A549 (cell line): ENCODE measurements around the gene SNAP91. TPM values are rescaled to one million over a fixed set of nuclear protein-coding genes. Genes with fewer than 3 reads are reported as not detected.
A peak's percentile ranks its signal among the peaks of the same experiment; 100 is the strongest.

ENCODE experiments used
- ATAC-seq, 2 experiments: fragments of 200-7000 bp in 1 of 2; fragments of >200 bp in 1 of 2; cut with Nextera tagmentation in 1 of 2; cut with Tn5 transposase in 1 of 2; 3 replicates each; pipeline versions ENCODE4 v1.8.0 to v1.9.1; 2018 to 2020; ENCODE audit warnings: mild to moderate bottlenecking in 1 of 2, moderate library complexity in 1 of 2
- CTCF ChIA-PET: fragments of 300-600 bp; sonication (Branson Sonifier 250); formaldehyde crosslinking; extraction: SDS; loops from one replicate; lab custom pipeline; 2021; ENCODE audit warnings: antibody characterized with exemption, inconsistent platforms; lab: Yijun Ruan, JAX
- POLR2A ChIA-PET: fragments of 350-600 bp; formaldehyde crosslinking; extraction: SDS; loops from one replicate; lab custom pipeline; 2021; ENCODE audit warnings: antibody characterized with exemption, inconsistent platforms; lab: Yijun Ruan, JAX
- DNase-seq, 2 experiments: peaks; one replicate each; pipeline versions ENCODE4 v3.0.0 to v3.0.0-alpha.2; 2011 to 2016; ENCODE audit warnings: low read depth in 1 of 2, low spot score in 1 of 2
- FAIRE-seq: peaks from 2 replicates; lab custom pipeline; 2011; peaks lifted over from hg19 to GRCh38; lab: Jason Lieb, UNC
- H3K27ac ChIP-seq, 2 experiments: fragments of >200 bp; sonication (Bioruptor Twin); formaldehyde crosslinking; 3 replicates each; pipeline ENCODE4 v1.5.1; 2016 to 2017
- H3K4me1 ChIP-seq: fragments of >200 bp; sonication (Bioruptor Twin); formaldehyde crosslinking; 3 replicates; pipeline ENCODE4 v1.6.1; 2016
- H3K4me2 ChIP-seq: fragments of >200 bp; sonication (Bioruptor Twin); formaldehyde crosslinking; 3 replicates; pipeline ENCODE4 v1.6.1; 2016
- H3K4me3 ChIP-seq: fragments of >200 bp; sonication (Bioruptor Twin); formaldehyde crosslinking; 3 replicates; pipeline ENCODE4 v1.5.1; 2016
- H3K9me3 ChIP-seq: fragments of >200 bp; sonication (Bioruptor Twin); formaldehyde crosslinking; 3 replicates; pipeline ENCODE4 v1.6.1; 2016
- CBX2 ChIP-seq: fragments of 200-600 bp; sonication (generic); IDR thresholded peaks from 2 replicates; pipeline ENCODE4 v1.6.1; 2016; ENCODE audit warnings: low read depth, mild to moderate bottlenecking, borderline replicate concordance
- CBX8 ChIP-seq: fragments of 200-600 bp; sonication (generic); IDR thresholded peaks from 2 replicates; pipeline ENCODE4 v1.6.1; 2016
- CHD2 ChIP-seq: fragments of 150-350 bp; IDR thresholded peaks from 2 replicates; pipeline ENCODE4 v1.6.1; 2014; ENCODE audit warnings: low read length; ENCODE audit not compliant: partially characterized antibody
- EHF ChIP-seq: fragments of 250-450 bp; sonication (Bioruptor Pico); IDR thresholded peaks from 2 replicates; pipeline ENCODE4 v1.5.0; 2020; ENCODE audit warnings: mild to moderate bottlenecking
- FOSL2 ChIP-seq, 2 experiments: fragments of 450-650 bp in 1 of 2; fragments of >200 bp in 1 of 2; sonication (Bioruptor Twin) in 1 of 2; formaldehyde crosslinking; IDR thresholded peaks; 2 replicates each; pipeline versions ENCODE4 v1.5.0 to v1.6.1; 2016 to 2020; ENCODE audit warnings: mild to moderate bottlenecking in 1 of 2, moderate library complexity in 1 of 2
- HDAC2 ChIP-seq: fragments of 200-600 bp; sonication (generic); IDR thresholded peaks from 2 replicates; pipeline ENCODE4 v1.6.1; 2016
- HOXA7 ChIP-seq: fragments of 250-450 bp; sonication (Bioruptor Pico); IDR thresholded peaks from 2 replicates; pipeline ENCODE4 v1.5.0; 2020; ENCODE audit warnings: mild to moderate bottlenecking, moderate library complexity
- HOXB13 ChIP-seq: fragments of 250-450 bp; sonication (Bioruptor Pico); IDR thresholded peaks from 2 replicates; pipeline ENCODE4 v1.5.0; 2020; ENCODE audit warnings: low read depth, mild to moderate bottlenecking, moderate library complexity
- HOXB5 ChIP-seq: fragments of 250-450 bp; sonication (Bioruptor Pico); IDR thresholded peaks from 2 replicates; pipeline ENCODE4 v1.5.0; 2020; ENCODE audit warnings: mild to moderate bottlenecking, moderate library complexity
- KDM1A ChIP-seq: fragments of 200-600 bp; sonication (generic); IDR thresholded peaks from 2 replicates; pipeline ENCODE4 v1.6.1; 2016; ENCODE audit warnings: low read depth, mild to moderate bottlenecking
- MAFK ChIP-seq: fragments of 450-650 bp; IDR thresholded peaks from 2 replicates; pipeline ENCODE4 v1.6.1; 2014; ENCODE audit not compliant: partially characterized antibody
- POLR2A ChIP-seq: IDR thresholded peaks from 2 replicates; pipeline ENCODE4 v1.6.1; 2012; ENCODE audit warnings: mild to moderate bottlenecking, low read length
- RAD21 ChIP-seq, 2 experiments: fragments of >200 bp in 1 of 2; sonication (Bioruptor Twin) in 1 of 2; formaldehyde crosslinking in 1 of 2; IDR thresholded peaks in 1 of 2; conservative IDR thresholded peaks in 1 of 2; 2 replicates in 1 of 2; 3 replicates in 1 of 2; pipeline ENCODE4 v1.6.1; 2012 to 2018; ENCODE audit warnings: inconsistent platforms in 1 of 2
- RFX5 ChIP-seq: fragments of 450-650 bp; IDR thresholded peaks from 2 replicates; pipeline ENCODE4 v1.7.1; 2014; ENCODE audit warnings: antibody characterized with exemption, mild to moderate bottlenecking, moderate library complexity
- RNF2 ChIP-seq: fragments of 200-600 bp; sonication (generic); IDR thresholded peaks from 2 replicates; pipeline ENCODE4 v1.6.1; 2016; ENCODE audit warnings: low read depth, mild to moderate bottlenecking, antibody characterized with exemption, moderate library complexity, borderline replicate concordance
- SMC3 ChIP-seq: fragments of >200 bp; sonication (Bioruptor Twin); formaldehyde crosslinking; IDR thresholded peaks from 3 replicates; pipeline ENCODE4 v1.6.1; 2018; ENCODE audit warnings: inconsistent platforms
- ZFP36 ChIP-seq: fragments of 450-650 bp; IDR thresholded peaks from 2 replicates; pipeline ENCODE4 v1.6.1; 2014; ENCODE audit warnings: borderline replicate concordance; ENCODE audit not compliant: partially characterized antibody
- ZNF302 ChIP-seq: fragments of 250-450 bp; sonication (Bioruptor Pico); IDR thresholded peaks from 2 replicates; pipeline ENCODE4 v1.9.0; 2021; ENCODE audit warnings: inconsistent platforms, mild to moderate bottlenecking, moderate library complexity
- WGBS: methylation state at CpG from one replicate; pipeline ENCODE4 v1.1.6; 2017; ENCODE audit errors: missing lambda C conversion rate; 5-methylcytosine and 5-hydroxymethylcytosine counted together
- polyA plus RNA-seq, 4 experiments: library from polyadenylated mRNA; depleted of rRNA in 3 of 4; stranded (reverse); fragments of >200 nt; fragmentation: RNase III in 1 of 4; extraction: RNeasy Plus Mini Kit Qiagen cat#74134 plus additional on column Dnase treatment in 1 of 4; gene quantifications; 2 replicates in 3 of 4; 3 replicates in 1 of 4; pipeline ENCODE4 v1.2.3, GENCODE V29; 2011 to 2017
- TF ChIP-seq, protein P1 (sequence below): IDR thresholded peaks from 2 replicates; pipeline ENCODE4 v1.6.1; 2012
- TF ChIP-seq, protein P2 (sequence below): fragments of >200 bp; sonication (Bioruptor Twin); formaldehyde crosslinking; IDR thresholded peaks from 3 replicates; pipeline ENCODE4 v1.5.1; 2016
- TF ChIP-seq, protein P3 (sequence below): IDR thresholded peaks from 2 replicates; pipeline ENCODE4 v1.6.1; 2012; ENCODE audit warnings: low read depth, borderline replicate concordance
- TF ChIP-seq, protein P4 (sequence below): fragments of 250-450 bp; sonication (Bioruptor Pico); IDR thresholded peaks from 2 replicates; pipeline ENCODE4 v1.5.0; 2021; ENCODE audit warnings: mild to moderate bottlenecking, moderate library complexity, borderline replicate concordance

The SNAP91 gene
- polyA plus RNA-seq, 2 of the 4 experiments (the other 2 are of a cell fraction) = 0.13 to 0.39 TPM

DNA sequence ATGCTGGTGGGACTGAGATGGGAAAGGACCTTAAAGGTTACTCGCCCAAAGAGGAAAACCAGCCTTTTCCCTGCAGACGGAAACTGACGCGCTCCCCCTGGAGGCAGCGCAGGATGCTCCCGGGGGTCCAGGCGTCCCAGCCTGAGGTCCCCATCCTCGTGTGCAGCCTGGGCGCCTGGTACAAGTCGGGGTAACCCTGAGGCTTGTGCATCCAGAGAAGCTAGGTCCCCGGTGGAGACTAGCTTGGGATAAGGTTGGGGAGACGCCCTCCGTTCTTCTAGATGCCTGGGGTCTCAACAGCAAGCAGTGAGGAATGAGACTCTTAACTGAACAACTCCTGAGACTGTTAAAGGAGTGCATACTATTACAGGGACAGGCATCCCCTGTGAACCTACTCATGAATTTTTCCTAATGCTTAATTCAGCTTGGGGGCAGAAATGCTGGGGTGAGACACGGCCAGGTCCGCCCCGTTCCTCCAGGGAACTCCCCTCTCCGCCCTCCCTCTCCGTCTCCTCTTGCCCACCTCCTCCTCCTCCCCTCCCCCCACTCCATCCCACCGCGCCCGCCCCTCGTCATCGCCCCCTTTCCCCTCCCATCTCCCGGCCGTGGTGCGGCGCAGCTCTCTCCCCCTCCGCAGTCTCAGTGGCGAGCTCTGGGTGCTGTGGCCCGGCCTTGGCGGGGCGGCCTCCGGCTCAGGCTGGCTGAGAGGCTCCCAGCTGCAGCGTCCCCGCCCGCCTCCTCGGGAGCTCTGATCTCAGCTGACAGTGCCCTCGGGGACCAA, 196.8 kb downstream of the SNAP91 start, which contains the start of gene PRSS35:
Gene PRSS35 (plus strand): TSS at position 634 of the 781 bp plus-strand sequence. CDS start 10,908 bp downstream, outside the sequence.
- Histone ChIP-seq H3K27ac (peak within 1 kb of the TSS; percentile 36 to 73; a peak in 4 of 6 replicates), H3K9me3 (no peaks in the 10 kb centered on the region), H3K4me3 (peak within 1 kb of the TSS; percentile 61), H3K4me2 (peak within 1 kb of the TSS; percentile 95), H3K4me1 (peaks cover 19% of the 10 kb centered on the region; the same call in 2 of the 3 replicates)
- DNase-seq (peak; percentile 40 to 57), ATAC-seq (peak; percentile 93 to 96), FAIRE-seq (no peak)
- ChIA-PET POLR2A (no interaction called here), CTCF (interaction anchor here (0.6 to 7.9 kb wide), 35 partner anchors 9 to 645 kb away, joined by 3 to 93 read pairs (median 4); partner anchors contain the start of genes DOP1A and UBE3D)
- WGBS = 2% methylated on average over 14 of the region's 38 CpGs
- TF ChIP-seq RAD21 (conservative IDR thresholded peaks at IDR 0.05 in 1 of 2, IDR thresholded peaks at IDR 0.05 in 1 of 2) (peak; percentile 82 to 85), KDM1A (no peak), SMC3 (peak; percentile 88), ZNF302 (no peak)
- TF ChIP-seq, protein P1, sequence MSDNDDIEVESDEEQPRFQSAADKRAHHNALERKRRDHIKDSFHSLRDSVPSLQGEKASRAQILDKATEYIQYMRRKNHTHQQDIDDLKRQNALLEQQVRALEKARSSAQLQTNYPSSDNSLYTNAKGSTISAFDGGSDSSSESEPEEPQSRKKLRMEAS = peak; percentile 30; the same call in 1 of the 2 replicates
- TF ChIP-seq, protein P2, sequence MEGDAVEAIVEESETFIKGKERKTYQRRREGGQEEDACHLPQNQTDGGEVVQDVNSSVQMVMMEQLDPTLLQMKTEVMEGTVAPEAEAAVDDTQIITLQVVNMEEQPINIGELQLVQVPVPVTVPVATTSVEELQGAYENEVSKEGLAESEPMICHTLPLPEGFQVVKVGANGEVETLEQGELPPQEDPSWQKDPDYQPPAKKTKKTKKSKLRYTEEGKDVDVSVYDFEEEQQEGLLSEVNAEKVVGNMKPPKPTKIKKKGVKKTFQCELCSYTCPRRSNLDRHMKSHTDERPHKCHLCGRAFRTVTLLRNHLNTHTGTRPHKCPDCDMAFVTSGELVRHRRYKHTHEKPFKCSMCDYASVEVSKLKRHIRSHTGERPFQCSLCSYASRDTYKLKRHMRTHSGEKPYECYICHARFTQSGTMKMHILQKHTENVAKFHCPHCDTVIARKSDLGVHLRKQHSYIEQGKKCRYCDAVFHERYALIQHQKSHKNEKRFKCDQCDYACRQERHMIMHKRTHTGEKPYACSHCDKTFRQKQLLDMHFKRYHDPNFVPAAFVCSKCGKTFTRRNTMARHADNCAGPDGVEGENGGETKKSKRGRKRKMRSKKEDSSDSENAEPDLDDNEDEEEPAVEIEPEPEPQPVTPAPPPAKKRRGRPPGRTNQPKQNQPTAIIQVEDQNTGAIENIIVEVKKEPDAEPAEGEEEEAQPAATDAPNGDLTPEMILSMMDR = peak; percentile 76

DNA sequence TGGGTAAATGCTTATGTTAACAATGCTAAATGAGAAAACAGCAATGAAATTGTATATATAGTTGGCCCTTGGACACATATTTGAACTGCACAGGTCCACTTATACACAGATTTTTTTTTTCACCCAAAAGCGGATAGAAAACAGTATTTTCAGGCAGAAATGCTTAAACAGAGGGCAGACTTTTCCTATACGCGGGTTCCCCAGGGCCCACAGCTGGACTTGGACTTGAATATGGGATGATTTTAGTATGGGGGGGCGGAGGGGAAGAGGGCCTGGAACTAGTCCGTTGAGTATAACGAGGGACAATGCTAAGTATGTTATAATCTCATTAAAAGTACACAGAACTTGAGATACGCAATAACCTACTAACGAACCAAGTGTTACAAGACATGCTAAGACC, 197.6 kb downstream of the SNAP91 start:
- no peak for FAIRE-seq
- TF ChIP-seq, protein P3, sequence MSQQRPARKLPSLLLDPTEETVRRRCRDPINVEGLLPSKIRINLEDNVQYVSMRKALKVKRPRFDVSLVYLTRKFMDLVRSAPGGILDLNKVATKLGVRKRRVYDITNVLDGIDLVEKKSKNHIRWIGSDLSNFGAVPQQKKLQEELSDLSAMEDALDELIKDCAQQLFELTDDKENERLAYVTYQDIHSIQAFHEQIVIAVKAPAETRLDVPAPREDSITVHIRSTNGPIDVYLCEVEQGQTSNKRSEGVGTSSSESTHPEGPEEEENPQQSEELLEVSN = no peak
- TF ChIP-seq HDAC2 (no peak), HOXB5 (no peak), HOXB13 (CRISPR knock-in tag) (no peak), POLR2A (no peak), RFX5 (no peak), HOXA7 (CRISPR knock-in tag) (no peak), MAFK (no peak), FOSL2 (IDR thresholded peaks at IDR 0.05) (no peak), FOSL2 (CRISPR knock-in tag; IDR thresholded peaks at IDR 0.05) (no peak), KDM1A (no peak), CHD2 (no peak), CBX2 (no peak), EHF (CRISPR knock-in tag) (no peak), ZFP36 (no peak), RNF2 (no peak), CBX8 (no peak)
- TF ChIP-seq, protein P4, sequence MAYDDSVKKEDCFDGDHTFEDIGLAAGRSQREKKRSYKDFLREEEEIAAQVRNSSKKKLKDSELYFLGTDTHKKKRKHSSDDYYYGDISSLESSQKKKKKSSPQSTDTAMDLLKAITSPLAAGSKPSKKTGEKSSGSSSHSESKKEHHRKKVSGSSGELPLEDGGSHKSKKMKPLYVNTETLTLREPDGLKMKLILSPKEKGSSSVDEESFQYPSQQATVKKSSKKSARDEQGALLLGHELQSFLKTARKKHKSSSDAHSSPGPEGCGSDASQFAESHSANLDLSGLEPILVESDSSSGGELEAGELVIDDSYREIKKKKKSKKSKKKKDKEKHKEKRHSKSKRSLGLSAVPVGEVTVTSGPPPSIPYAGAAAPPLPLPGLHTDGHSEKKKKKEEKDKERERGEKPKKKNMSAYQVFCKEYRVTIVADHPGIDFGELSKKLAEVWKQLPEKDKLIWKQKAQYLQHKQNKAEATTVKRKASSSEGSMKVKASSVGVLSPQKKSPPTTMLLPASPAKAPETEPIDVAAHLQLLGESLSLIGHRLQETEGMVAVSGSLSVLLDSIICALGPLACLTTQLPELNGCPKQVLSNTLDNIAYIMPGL (CRISPR knock-in tag) = no peak
- ChIA-PET CTCF (interaction anchor here (0.9 to 7.9 kb wide), 24 partner anchors 8 to 445 kb away, joined by 3 to 93 read pairs (median 5); partner anchors contain the start of genes DOP1A and UBE3D), POLR2A (no interaction called here)
- ATAC-seq = no peak
- WGBS = 73% methylated on average over 8 of the region's 8 CpGs
- Histone ChIP-seq H3K9me3 (no peaks in the 10 kb centered on the region), H3K4me3 (no peak overlapping the region; the same call in 2 of the 3 replicates), H3K27ac (0 out of 6 replicates have a peak overlapping the region, but pooled peaks of 1 of the 2 experiments have one; percentile 43), H3K4me2 (peak overlapping the region; percentile 95), H3K4me1 (peaks cover 19% of the 10 kb centered on the region; the same call in 2 of the 3 replicates)
- DNase-seq = no peak
